GM21717 (cell line): ENCODE data around the gene OBSL1.

ENCODE experiments used
- ATAC-seq: cut with Tn5 transposase; IDR thresholded peaks from one replicate; pipeline ENCODE4 v1.9.1; 2021; ENCODE audit warnings: mild to moderate bottlenecking, moderate library complexity; ENCODE audit not compliant: unreplicated experiment

OBSL1 gene

DNA sequence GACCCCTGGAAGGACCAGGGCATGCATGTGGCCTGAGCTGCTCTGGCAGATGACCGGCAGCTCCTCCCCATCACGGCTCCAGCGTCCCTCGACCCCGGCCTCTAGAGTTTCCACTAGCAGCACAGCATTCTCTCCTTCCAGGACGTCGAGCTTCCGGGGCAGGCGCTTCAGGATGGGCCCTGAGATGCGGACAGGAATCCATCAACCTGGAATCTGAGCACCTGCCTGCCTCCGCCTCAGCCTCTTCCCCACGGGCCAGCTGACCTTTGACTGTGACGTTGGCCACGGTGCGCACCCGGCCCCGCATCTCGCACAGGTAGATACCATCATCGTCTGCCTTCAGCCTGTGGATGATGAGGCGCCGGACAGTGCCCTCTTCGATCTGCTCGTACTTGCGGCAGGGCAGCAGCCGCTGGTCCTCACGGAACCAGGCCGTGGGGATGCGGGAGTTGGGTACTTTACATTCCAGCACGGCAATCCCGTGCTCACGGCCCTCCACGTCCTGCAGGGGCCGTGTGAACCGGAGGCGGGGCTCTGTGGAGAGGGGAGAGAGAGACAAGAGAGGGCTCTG, 3.5 kb downstream of the OBSL1 start:
- ATAC-seq: no peak

DNA sequence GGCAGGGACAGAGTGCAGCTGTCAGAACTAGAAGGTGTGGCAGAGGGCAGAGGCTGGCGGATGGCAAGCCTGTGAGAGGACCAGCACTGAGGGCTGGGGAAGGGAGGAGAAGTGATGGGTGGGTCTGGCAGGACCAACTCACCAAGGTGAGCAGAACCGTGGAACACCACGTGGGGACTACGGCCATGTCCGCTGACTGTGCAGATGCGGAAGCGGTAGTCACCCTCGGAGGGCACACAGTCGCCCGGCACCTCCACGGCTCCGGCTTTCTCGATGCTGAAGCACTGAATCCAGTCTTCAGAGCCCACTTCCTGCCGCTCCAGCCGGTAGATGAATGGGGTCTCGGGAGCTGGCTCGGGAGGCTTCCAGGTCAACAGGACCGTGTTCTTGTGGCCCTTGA, 4.2 kb downstream of the OBSL1 start:
- no peak for ATAC-seq

DNA sequence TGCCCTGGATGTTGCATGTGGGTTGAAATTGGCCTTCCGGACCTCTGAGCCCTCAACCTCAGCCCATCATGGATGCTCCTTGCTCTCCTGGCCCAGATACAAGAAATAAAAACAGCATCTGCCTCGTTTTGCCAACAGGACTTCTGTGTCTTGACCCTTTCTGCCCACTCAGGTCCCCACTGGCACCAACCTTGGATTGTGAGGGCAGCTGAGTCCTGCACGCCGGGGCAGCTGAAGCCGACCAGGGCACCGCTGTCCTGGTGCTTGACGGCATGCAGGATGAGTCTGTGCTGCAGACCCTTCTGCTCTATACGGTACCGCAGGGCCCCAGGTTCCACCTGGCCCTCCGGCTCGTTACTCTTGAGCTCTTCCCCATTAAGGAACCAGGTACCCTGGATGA, 4.7 kb downstream of the OBSL1 start:
- no peak for ATAC-seq

DNA sequence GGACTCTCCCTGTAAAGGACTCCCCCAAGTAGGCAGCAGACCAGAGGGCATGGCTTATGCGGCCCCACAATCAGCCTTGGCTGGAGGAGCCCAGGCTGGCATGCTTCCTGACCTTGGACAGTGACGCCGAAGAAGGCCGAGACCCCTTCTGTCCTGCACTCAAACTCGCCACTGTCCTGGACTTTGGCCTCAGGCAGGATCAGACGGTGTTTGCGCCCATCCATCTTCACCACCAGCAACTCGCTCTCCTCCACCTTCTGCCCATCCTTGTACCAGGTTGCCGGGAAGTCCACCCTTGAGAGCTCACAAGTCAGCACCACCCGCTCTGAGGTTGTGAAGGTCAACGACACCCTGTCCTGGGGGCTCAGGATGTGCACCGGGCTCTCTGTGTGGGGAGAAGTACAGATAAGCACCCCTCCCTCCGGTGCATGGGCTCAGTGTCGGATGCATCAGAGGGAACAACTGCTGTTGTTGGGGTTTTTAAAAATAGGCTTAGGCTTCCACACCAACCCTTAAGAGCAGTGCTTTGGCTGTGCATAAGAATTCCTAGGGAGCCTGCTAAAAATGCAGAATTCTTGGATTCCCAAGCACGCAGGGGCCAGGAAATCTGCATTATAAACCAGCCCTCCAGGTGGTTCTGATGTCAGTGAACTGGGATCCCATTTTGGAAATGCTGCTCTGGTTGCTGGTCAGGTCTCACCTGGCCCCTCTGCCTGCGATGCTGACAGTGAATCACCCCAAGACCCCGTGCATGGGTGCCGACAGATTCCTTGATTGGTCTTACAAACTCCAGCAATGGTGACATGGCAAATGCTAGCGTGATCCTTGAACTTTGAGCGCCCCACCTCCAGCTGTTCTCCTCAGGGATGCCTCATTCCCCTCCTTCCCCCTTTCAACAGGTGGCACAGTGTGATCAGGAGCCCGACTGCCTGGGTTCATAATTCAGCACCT, 5.9 kb downstream of the OBSL1 start:
- ATAC-seq: no peak

DNA sequence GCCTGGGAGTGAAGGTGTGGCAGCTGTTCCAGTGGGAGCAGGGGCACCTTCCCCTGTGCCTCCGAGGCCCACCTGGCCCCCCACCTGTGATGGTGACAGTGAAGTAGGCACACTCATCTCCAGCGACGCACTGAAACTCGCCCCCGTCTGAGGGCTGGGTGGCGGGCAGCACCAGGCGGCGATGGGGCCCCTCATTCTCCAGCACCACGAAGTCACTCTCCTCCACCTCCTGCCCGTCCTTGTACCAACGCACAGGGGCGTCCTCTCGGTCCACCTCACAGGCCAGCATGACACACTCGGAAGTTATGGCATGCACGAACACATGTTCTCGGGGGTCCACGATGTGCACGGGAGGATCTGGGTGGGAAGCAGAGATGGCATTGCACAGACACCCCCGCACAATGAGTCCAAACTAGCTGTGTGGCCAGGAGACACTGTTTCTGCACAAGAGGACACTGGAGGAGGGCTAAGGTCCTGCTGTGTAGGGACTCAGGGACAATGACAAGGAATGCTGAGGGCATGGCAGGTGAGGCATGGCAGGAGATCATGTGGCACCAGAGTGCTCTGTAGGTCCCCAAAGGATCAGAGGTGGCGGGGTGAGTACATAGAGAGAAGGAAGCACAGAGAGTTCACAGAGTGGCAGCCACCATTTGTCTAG, 7.9 kb downstream of the OBSL1 start:
- no peak for ATAC-seq

DNA sequence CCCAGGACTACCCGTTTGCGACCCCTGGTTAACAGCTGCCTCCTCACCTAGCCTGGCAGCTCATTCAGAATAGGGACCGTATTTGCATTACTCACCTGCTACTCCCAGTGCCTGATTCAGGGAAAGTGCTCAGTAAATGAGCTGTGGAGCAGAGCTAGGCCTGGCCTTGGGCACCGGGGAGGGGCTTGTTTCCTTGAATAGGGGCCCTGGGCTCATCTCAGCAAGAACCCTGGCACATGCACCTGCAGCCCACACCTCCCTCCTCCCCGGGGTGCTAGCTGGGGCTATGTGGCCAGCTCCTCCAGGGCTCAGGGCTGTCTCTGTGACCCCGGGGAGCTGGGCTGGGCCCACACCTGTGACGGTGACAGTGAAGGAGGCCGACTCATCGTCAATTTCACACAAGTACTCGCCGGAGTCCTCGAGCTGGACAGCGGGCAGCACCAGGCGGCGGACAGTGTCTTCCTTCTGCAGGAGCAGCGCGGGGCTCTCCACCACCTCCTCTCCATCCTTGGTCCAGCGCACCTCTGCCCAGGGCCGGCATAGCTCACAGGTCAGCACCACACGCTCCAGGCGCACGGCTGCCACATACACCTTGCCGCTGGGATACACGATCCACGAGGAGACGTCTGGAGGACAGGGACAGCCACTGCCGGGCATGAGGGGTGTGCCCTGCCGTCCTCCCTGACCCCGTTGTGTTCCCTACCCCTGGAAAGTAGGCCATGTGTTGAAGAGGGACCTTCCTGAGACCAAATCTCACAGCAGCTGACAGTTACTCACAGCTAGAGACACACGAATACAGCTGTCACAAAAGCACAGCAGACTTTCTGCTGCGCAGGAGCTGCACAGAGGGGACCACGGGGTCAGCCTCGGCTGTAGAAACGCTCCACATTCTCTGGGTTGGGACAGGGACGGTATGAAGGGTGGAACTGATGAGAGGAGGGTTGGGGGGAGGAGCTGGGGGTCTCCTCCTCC, 9.0 kb downstream of the OBSL1 start:
- no peak for ATAC-seq

DNA sequence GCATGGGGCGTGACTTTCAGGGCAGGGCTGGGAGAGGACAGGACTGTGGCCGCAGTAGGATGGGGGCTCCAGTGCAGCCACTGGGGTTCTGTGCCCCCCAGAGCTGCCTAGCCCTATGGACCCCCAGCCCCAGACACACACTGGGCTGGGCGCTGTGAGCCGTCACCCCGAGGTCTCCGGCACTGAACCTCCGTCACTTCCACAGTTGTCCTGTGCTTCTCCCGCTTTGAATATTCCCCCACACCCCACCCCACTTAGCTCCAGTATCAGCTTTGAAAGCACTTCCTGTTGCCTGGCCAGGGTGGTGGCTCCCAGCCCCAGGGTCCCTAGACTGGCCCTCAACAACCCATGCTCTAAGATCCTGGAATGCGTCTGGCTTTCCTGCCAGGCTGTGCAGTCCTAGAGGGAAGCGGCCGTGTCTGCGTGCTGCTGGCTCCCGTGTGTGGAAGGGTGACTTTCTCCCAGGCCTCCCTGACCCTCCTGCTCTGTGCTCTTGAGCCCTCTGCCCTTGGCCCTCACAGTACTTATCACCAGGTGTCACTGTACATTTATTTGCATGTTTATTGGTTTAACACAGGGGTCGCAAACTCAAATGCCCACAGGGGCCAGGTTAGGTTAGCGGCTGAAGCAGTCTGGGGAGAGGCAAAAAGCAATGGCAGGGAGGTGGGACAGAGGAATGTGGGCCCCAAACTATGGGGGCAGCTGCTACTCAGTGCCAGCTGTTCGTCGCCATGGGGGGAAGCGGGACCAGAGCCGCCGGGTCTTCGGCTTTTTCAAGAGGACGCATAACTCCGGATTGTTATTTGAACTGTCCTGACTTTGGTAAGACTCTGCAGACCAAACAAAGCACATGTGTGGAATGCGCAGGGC, 9.9 kb downstream of the OBSL1 start:
- no peak for ATAC-seq

DNA sequence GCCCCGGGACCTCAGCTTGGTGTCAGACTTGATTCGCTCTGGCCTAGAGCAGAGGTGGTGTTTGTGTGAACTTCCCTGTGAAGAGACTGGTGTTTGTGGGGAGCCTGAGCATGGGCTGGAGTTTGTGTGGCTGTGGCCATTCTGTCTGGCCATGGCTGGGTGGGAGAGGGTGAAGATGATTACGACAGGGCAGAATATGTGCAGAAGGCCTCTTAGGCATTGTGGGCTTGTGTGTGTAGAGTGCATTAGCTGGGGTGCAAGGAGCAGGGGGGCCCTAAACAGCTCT, 10.5 kb downstream of the OBSL1 start:
- no peak for ATAC-seq

DNA sequence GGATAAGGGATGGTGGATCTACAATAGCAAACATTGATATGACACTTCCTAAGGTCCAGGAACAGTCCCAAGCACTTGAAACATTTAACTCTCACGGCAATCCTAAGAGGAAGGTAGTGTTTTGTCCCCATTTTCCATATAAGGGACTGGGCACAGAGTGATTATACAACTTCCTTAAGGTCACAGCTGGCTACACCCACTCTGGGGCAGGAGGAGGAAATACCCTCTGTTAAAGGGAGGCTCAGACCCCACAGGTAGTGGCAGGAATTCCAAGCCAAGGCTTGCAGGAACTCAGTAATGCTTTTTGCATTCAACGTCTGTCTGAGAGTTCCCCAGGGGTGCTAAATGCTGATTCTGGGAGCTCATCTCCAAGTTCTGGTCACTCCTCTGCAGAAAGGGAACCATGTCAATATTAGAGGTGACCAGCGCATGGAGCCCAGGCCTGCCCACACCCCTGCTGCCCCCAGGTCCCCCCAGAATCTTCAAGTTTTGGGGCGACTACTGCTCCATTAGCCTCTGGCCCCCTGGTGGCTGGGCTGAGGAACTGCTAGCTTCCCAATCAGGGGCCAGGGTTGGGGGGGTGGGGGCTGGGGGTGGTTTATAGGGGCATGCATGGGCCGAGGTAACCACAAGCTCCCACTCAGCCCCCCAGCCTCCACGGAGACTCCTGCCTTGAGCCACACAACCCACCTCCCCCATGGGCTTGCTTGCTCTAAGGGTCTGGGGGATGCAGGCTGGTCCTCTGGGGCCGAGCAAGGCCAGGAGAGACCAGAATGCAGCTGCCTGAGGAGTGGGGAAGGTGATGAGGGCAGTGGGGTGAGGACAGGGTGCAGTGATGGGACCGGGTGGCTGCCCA, 11.1 kb downstream of the OBSL1 start:
- ATAC-seq: no peak

DNA sequence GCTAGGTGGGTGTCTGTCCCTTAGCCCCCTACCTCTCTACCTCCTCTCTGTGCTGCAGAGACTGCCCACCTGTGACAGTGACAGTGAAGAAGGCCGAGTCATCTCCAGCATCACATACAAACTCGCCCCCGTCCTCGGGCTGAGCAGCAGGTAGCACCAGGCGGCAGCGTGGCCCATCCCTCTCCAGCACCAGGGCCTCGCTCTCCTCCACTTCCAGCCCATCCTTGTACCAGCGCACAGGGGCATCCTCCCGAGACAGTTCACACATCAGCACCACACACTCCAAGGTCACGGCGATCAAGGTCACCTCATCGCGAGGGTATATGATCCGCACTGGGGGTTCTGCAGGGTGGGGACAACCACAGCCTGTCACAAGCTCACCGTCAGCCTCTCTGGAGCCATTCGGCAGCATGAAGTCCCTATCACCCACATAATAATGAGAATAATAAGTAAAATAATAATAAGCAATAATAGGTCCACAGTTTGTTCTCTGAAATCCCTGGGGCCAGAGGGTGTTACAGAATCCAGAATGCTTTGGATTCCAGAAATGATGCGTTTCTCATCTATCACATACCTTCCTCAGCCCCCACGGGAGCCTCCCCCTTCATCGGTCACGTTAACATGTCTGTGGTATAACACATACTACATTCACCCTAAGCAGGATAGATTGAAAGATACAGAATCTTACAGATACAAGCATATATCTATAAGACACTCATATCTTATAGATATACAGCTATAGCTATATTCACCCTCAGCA, 12.0 kb downstream of the OBSL1 start:
- no peak for ATAC-seq

DNA sequence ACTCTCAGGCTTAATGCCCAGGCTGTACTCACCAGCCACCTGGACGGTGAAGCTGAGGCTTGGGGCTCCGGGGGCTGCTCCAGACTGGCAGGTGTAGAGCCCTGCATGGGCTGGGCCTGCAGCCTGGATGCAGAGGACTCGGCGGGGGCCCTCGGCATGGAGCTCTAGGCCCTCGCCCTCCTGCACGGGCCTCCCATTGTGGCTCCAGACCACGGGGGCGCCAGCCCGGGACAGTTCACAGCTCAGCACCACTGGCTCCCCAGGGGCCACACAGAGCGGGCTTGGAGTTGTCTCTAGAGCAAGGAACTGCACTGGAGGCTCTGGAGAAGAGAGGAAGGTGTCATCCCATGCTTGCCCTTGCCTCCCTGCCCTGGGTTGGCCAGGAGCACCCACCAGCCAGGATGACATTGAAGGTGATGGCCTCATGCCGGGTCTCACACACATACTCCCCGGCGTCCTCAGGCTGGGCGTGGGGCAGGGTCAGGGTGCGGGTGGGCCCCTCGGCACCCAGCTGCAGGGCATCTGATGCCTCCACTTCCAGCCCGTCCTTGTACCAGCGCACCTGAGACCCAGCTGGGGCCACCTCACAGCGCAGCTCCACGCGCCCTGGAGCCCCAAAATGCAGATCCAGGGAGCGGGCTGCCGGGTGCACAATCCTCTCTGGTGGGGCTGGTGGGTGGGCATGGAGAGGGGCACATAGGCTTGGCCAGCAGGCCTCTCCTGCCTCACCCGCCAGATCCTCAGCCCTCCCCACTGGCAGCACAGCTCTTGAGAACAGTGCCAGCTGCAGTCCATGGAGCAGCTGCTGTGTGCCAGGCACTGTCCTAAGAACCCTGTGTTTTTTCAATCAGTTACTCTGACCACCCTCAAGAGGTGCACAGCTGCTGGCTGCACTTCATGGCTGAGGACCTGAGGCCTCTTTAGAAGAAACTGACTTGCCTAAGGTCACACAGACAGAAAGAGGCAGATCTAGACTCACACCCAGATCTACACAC, 13.3 kb downstream of the OBSL1 start:
- no peak for ATAC-seq

DNA sequence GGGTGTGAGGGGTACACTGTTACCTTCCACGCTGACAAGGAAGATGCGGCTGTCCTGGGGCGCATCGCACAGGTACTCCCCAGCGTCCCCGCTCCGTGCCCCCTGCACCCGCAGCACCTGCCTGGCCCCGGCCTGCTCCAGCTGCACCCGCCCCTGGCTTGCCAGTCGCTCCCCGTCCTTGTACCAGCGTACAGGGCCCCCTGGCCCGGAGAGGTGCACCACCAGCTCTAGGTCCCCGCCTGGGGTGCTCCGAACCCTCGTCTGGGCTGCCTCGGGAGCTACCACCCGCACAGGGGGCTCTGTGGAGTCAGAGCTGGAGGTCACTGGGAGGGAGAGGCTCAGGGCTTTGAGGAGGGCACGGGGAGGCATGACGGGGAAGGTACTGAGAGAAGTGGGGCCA, 14.0 kb downstream of the OBSL1 start:
- no peak for ATAC-seq

DNA sequence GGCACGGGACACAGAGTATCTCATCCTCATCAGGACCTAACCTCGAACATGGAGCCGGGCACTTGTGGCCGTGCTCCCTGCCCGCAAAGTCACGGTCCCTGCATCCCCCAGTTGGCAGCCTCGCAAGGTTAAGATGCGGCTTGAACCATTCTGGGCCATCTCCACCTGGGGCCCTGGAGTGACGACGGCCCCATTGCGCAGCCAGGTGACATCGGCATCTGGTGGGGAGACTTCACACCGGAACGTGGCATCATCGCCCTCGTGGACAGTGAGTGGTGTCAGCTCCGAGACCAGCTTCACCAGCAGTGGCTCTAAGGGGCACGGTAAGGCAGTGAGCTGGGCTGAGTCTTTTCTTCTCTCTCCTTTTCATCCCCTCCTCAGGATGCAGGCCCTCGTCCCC, 14.9 kb downstream of the OBSL1 start:
- no peak for ATAC-seq

DNA sequence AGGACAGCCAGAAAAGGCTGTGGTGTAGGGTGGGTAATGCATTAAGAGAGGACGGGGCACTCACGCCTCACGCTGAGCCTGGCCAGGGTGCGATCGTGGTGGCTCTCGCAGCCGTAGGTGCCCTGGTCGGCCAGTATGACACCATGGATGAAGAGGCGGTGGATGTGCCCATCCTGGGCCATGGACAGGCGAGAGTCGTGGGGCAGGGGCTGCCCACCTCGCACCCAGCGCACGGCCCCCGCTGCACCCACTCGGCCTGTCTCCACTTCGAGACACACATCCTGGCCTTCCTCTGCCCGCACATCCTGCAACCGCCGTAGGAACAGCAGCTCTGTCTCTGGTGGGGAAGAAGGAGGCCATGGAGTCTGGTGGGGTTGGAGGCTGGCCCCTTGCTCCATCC, 15.4 kb downstream of the OBSL1 start:
- ATAC-seq: no peak

DNA sequence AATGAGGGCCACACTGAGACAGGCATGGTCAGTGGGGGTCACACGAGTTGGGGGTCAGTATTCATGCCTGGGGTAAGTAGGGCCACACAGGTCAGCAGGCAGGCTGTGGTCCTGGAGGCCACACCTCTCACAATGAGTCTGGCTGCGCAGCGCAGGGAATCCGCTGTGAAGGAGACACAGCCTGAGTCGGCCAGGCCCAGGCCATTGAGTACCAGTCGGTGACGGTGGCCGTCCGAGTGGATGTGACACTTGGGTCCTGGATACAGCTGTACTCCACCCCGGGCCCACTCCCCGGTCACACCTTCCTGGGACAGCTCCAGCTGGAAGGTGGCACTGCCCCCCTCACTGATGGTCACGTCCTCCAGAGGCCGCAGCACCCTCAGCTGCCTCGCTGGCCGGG, 17.0 kb downstream of the OBSL1 start:
- no peak for ATAC-seq

DNA sequence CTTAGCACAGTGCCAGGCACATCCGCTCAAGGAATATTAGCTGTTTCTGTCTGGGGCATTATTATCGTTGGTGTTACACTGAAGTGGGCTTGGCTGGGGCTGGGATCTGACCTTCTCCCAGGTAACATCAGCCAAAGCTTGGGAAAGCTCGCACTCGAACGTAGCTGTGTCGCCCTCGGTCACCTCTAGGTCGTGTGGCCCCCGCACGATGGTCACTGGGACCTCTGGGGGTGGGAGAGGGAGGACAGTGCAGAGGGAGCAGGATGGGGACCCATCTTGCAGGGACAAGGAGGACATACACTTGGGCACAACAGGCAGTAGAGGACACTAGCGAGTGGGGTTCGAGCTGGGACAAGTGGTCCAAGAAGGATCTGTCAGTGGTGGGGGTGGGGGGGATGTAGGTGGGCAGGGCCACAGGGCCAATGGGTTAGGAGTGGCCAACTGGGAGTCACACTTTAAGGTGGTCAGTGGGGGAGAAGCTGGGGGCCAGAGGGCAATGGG, 17.8 kb downstream of the OBSL1 start:
- no peak for ATAC-seq

DNA sequence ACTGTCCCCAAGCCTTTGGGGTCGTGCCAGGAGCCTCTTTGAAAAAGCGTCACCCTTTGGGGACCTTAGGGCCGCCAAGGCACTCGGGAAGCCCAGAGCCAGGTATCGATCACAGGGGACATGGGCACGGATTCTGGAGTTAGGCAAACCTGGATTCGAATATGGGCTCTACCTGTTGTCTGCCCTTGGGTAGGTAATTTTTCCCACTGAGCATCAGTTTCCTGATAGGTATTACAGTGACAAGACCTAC, 18.2 kb downstream of the OBSL1 start:
- no peak for ATAC-seq
